GM23338 (cell line): ENCODE data around the gene LASP1NB.

Experiments used
- ATAC-seq: fragments of 200-7000 bp; cut with Tn5 transposase; 3 replicates; pipeline ENCODE4 v1.9.1; 2020
- DNase-seq: peaks from one replicate; pipeline ENCODE4 v3.0.0-alpha.2; 2015; ENCODE audit warnings: low spot score
- H2AFZ ChIP-seq: fragments of 200-600 bp; sonication (generic); 2 replicates; pipeline ENCODE4 v1.8.0; 2016; ENCODE audit warnings: antibody characterized with exemption, mild to moderate bottlenecking, moderate library complexity
- H3F3A ChIP-seq: fragments of 200-600 bp; sonication (generic); replicated peaks from 2 replicates; pipeline ENCODE4 v1.8.0; 2017; ENCODE audit warnings: antibody characterized with exemption, mixed run types, low read depth
- H3K27ac ChIP-seq: fragments of 200-600 bp; sonication (generic); 2 replicates; pipeline ENCODE4 v1.6.1; 2016; ENCODE audit warnings: low read depth
- H3K27me3 ChIP-seq: fragments of 200-600 bp; sonication (generic); 2 replicates; pipeline ENCODE4 v1.8.0; 2016; ENCODE audit warnings: mild to moderate bottlenecking, mixed run types, moderate library complexity; ENCODE audit not compliant: insufficient read depth
- H3K36me3 ChIP-seq: fragments of 200-600 bp; sonication (generic); 2 replicates; pipeline ENCODE4 v1.8.0; 2016; ENCODE audit warnings: mild to moderate bottlenecking; ENCODE audit not compliant: insufficient read depth
- H3K4me1 ChIP-seq: fragments of 200-600 bp; sonication (generic); 2 replicates; pipeline ENCODE4 v1.8.0; 2016; ENCODE audit warnings: mild to moderate bottlenecking, moderate library complexity; ENCODE audit not compliant: insufficient read depth
- H3K4me2 ChIP-seq: fragments of 200-600 bp; sonication (generic); 2 replicates; pipeline ENCODE4 v1.7.1; 2017; ENCODE audit warnings: mixed run types
- H3K4me3 ChIP-seq: fragments of 200-600 bp; sonication (generic); 2 replicates; pipeline ENCODE4 v1.6.1; 2016; ENCODE audit warnings: mixed run types
- H3K79me2 ChIP-seq: fragments of 200-600 bp; sonication (generic); replicated peaks from 2 replicates; pipeline ENCODE4 v1.8.0; 2017; ENCODE audit warnings: mild to moderate bottlenecking; ENCODE audit not compliant: insufficient read depth
- H3K9me2 ChIP-seq: fragments of 200-600 bp; sonication (generic); 2 replicates; pipeline ENCODE4 v1.8.0; 2017; ENCODE audit not compliant: insufficient read depth
- H4K20me1 ChIP-seq: fragments of 200-600 bp; sonication (generic); replicated peaks from 2 replicates; pipeline ENCODE4 v1.8.0; 2017; ENCODE audit warnings: mild to moderate bottlenecking; ENCODE audit not compliant: insufficient read depth
- H3K27ac Mint-ChIP-seq: 2 replicates; pipeline ENCODE4 v1.8.0; 2020; ENCODE audit warnings: inconsistent platforms, mild to moderate bottlenecking, moderate library complexity, mixed read lengths
- H3K27me3 Mint-ChIP-seq: 3 replicates; pipeline ENCODE4 v1.8.0; 2022; ENCODE audit warnings: low read depth, mild to moderate bottlenecking, moderate library complexity, mixed read lengths, inconsistent platforms; ENCODE audit not compliant: insufficient read depth, poor library complexity
- H3K36me3 Mint-ChIP-seq: 3 replicates; pipeline ENCODE4 v1.8.0; 2021; ENCODE audit warnings: low read depth, mild to moderate bottlenecking, inconsistent platforms, moderate library complexity, mixed read lengths
- H3K4me1 Mint-ChIP-seq: 3 replicates; pipeline ENCODE4 v1.8.0; 2020; ENCODE audit warnings: mild to moderate bottlenecking, inconsistent platforms, mixed read lengths
- H3K4me3 Mint-ChIP-seq: 3 replicates; pipeline ENCODE4 v1.8.0; 2021; ENCODE audit warnings: moderate library complexity, mild to moderate bottlenecking, inconsistent platforms, mixed read lengths
- H3K9me3 Mint-ChIP-seq: 3 replicates; pipeline ENCODE4 v1.8.0; 2020; ENCODE audit warnings: moderate library complexity, mild to moderate bottlenecking, inconsistent platforms, mixed read lengths
- EZH2 ChIP-seq: fragments of 200-600 bp; sonication (generic); IDR thresholded peaks from one replicate; pipeline ENCODE4 v1.8.0; 2017; ENCODE audit warnings: antibody characterized with exemption, mild to moderate bottlenecking, low read depth; ENCODE audit not compliant: unreplicated experiment
- JUNB ChIP-seq: IDR thresholded peaks from one replicate; pipeline ENCODE4 v1.6.1; 2016; ENCODE audit warnings: antibody characterized with exemption; ENCODE audit not compliant: unreplicated experiment
- STAT1 ChIP-seq: IDR thresholded peaks from one replicate; pipeline ENCODE4 v1.6.1; 2016; ENCODE audit warnings: antibody characterized with exemption; ENCODE audit not compliant: unreplicated experiment
- ZNF331 ChIP-seq: fragments of 250-450 bp; sonication (Bioruptor Pico); IDR thresholded peaks from 2 replicates; pipeline ENCODE4 v1.5.0; 2020; ENCODE audit warnings: low read depth, mild to moderate bottlenecking, moderate library complexity
- TF ChIP-seq, protein P1 (sequence below): fragments of 250-450 bp; sonication (Bioruptor Pico); IDR thresholded peaks from 2 replicates; pipeline ENCODE4 v1.5.0; 2020; ENCODE audit warnings: mild to moderate bottlenecking, moderate library complexity
- TF ChIP-seq, protein P2 (sequence below), 2 experiments: fragments of 200-600 bp in 1 of 2; sonication (generic) in 1 of 2; conservative IDR thresholded peaks; 2 replicates each; pipeline versions ENCODE4 v1.5.1 to v1.6.1; 2016 to 2017; ENCODE audit warnings: antibody characterized with exemption in 2 of 2, low read depth in 2 of 2, mild to moderate bottlenecking in 2 of 2, moderate library complexity in 1 of 2

Gene LASP1NB

DNA sequence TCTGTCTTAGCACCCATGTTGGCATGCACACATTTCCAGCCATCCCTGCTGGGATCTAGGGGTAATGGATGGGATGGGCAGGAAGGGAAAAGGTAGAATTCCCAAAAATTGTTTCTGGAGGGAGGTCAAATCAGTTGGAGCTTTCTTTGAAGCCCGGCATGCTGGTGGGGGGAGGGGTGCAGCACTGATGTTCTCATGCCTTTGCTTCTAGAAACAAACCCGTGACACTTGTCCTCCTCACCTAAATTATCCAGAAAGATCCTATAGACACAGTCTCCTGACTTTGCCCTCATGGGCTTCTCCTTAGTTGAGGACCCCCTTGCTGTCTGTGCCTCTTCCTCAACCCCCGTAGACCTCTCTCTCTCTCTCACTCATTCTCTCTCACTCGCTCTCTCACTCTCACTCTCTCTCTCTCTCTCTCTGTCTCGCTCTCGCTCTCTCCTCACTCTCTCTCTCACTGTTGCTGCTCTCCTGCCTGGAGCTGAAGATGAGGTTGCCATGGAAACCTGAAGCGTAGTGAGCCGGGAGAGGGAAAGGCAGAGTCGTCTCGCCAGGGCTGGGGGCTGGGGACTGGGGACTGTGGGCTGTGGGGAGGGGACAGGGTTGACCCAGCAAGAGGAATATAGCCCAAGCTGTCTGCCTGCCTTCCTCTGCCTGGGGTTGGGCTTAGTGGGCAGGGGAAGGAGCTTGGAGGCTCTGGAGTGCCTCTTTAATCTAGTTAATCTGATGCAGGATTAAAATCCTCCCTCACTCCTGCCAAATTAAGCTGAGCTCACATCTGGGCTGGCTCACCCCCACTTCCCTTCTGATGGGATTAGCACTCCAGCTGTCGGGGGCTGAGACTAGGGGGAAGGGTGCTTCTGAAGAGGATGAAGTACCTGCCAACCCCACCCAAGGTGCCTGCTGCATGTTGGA, 39.4 kb upstream of the LASP1NB start:
- Histone ChIP-seq H3K4me2 (peak overlapping the region; percentile 73), H4K20me1 (peaks cover 14% of the 10 kb centered on the region; the same call in 1 of the 2 replicates), H3K27ac (0 out of 2 replicates have a peak overlapping the region, but pooled peaks have one; percentile 72), H3F3A (0 out of 2 replicates have a peak, but pooled peaks cover 3% of the 10 kb centered on the region), H2AFZ (no peak overlapping the region), H3K4me1 (peaks cover 56% of the 10 kb centered on the region), H3K9me2 (no peaks in the 10 kb centered on the region), H3K79me2 (peaks cover 84% of the 10 kb centered on the region), H3K27me3 (no peaks in the 10 kb centered on the region), H3K4me3 (peak overlapping the region; percentile 13; the same call in 1 of the 2 replicates), H3K36me3 (no peaks in the 10 kb centered on the region; the same call in 1 of the 2 replicates)
- H3K4me1 Mint-ChIP-seq = peaks cover 62% of the 10 kb centered on the region
- TF ChIP-seq, protein P1, sequence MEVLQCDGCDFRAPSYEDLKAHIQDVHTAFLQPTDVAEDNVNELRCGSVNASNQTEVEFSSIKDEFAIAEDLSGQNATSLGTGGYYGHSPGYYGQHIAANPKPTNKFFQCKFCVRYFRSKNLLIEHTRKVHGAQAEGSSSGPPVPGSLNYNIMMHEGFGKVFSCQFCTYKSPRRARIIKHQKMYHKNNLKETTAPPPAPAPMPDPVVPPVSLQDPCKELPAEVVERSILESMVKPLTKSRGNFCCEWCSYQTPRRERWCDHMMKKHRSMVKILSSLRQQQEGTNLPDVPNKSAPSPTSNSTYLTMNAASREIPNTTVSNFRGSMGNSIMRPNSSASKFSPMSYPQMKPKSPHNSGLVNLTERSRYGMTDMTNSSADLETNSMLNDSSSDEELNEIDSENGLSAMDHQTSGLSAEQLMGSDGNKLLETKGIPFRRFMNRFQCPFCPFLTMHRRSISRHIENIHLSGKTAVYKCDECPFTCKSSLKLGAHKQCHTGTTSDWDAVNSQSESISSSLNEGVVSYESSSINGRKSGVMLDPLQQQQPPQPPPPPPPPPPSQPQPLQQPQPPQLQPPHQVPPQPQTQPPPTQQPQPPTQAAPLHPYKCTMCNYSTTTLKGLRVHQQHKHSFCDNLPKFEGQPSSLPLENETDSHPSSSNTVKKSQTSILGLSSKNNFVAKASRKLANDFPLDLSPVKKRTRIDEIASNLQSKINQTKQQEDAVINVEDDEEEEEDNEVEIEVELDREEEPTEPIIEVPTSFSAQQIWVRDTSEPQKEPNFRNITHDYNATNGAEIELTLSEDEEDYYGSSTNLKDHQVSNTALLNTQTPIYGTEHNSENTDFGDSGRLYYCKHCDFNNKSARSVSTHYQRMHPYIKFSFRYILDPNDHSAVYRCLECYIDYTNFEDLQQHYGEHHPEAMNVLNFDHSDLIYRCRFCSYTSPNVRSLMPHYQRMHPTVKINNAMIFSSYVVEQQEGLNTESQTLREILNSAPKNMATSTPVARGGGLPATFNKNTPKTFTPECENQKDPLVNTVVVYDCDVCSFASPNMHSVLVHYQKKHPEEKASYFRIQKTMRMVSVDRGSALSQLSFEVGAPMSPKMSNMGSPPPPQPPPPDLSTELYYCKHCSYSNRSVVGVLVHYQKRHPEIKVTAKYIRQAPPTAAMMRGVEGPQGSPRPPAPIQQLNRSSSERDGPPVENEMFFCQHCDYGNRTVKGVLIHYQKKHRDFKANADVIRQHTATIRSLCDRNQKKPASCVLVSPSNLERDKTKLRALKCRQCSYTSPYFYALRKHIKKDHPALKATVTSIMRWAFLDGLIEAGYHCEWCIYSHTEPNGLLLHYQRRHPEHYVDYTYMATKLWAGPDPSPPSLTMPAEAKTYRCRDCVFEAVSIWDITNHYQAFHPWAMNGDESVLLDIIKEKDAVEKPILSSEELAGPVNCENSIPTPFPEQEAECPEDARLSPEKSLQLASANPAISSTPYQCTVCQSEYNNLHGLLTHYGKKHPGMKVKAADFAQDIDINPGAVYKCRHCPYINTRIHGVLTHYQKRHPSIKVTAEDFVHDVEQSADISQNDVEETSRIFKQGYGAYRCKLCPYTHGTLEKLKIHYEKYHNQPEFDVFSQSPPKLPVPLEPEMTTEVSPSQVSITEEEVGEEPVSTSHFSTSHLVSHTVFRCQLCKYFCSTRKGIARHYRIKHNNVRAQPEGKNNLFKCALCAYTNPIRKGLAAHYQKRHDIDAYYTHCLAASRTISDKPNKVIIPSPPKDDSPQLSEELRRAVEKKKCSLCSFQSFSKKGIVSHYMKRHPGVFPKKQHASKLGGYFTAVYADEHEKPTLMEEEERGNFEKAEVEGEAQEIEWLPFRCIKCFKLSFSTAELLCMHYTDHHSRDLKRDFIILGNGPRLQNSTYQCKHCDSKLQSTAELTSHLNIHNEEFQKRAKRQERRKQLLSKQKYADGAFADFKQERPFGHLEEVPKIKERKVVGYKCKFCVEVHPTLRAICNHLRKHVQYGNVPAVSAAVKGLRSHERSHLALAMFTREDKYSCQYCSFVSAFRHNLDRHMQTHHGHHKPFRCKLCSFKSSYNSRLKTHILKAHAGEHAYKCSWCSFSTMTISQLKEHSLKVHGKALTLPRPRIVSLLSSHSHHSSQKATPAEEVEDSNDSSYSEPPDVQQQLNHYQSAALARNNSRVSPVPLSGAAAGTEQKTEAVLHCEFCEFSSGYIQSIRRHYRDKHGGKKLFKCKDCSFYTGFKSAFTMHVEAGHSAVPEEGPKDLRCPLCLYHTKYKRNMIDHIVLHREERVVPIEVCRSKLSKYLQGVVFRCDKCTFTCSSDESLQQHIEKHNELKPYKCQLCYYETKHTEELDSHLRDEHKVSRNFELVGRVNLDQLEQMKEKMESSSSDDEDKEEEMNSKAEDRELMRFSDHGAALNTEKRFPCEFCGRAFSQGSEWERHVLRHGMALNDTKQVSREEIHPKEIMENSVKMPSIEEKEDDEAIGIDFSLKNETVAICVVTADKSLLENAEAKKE (CRISPR knock-in tag) = no peak
- no peak for TF ChIP-seq STAT1
- TF ChIP-seq JUNB = no peak
- TF ChIP-seq, protein P2, sequence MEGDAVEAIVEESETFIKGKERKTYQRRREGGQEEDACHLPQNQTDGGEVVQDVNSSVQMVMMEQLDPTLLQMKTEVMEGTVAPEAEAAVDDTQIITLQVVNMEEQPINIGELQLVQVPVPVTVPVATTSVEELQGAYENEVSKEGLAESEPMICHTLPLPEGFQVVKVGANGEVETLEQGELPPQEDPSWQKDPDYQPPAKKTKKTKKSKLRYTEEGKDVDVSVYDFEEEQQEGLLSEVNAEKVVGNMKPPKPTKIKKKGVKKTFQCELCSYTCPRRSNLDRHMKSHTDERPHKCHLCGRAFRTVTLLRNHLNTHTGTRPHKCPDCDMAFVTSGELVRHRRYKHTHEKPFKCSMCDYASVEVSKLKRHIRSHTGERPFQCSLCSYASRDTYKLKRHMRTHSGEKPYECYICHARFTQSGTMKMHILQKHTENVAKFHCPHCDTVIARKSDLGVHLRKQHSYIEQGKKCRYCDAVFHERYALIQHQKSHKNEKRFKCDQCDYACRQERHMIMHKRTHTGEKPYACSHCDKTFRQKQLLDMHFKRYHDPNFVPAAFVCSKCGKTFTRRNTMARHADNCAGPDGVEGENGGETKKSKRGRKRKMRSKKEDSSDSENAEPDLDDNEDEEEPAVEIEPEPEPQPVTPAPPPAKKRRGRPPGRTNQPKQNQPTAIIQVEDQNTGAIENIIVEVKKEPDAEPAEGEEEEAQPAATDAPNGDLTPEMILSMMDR (conservative IDR thresholded peaks at IDR 0.05; ENCODE audit: low read depth in 2 of 2) = no peak
- TF ChIP-seq EZH2 = no peak
- TF ChIP-seq ZNF331 (CRISPR knock-in tag) = no peak
- DNase-seq = peak; percentile 78
- H3K4me3 Mint-ChIP-seq = peak overlapping the region; percentile 12
- peaks cover 39% of the 10 kb centered on the region for H3K36me3 Mint-ChIP-seq
- H3K27me3 Mint-ChIP-seq = peaks cover 18% of the 10 kb centered on the region
- H3K9me3 Mint-ChIP-seq = no peaks in the 10 kb centered on the region
- peak overlapping the region; percentile 6 for H3K27ac Mint-ChIP-seq
- peak; percentile 43 for ATAC-seq
